ENCODE measurements around the gene ADRA2C. TPM values are rescaled to one million over a fixed set of nuclear protein-coding genes. Genes with fewer than 3 reads are reported as not detected.
A peak's percentile ranks its signal among the peaks of the same experiment; 100 is the strongest.

Gene ADRA2C
- polyA plus RNA-seq, 1 donor = 7.2 TPM

DNA sequence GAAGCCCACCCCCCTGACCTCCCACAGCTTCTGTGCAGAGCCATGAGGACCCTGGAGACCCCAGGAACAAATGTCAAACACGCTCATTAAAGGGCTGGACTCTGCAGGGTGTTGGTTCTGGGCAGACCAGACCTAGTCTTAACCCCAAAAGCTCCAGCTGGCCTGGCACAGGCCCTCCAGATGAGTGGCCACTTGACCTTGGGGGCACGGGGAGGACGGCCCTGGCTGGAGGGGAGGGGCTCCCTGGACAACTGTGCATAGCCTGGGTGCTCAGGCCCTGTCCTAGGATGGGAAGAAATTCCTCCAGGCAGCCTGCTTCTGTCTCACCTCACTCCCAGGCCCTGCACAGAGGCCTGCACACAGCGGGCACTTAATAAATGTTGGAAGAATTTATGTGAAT is 9.4 kb downstream of the ADRA2C start:
- no peak for DNase-seq

GRCh38 chr4:3776166-3777032 is 10.2 kb downstream of the ADRA2C start:
- no peak for DNase-seq

DNA sequence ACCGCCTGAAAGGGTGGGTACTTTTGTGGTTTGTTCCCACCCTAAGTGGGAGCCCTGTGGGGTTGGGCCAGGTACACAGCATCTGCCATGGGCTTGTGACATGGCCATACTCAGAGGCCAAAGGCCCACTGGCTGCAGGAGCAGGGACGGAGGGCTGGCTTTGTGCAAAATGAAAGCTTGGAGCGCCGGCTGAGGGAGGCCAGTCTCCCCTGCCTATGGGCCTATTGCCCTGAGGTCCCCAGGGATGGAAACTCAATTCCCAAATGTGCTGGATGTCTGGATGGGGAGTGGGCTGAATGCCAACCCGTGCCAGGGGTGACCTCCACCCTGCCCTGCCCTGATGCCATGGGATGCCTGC is 10.8 kb downstream of the ADRA2C start:
- no peak for DNase-seq

GRCh38 chr4:3777669-3778068 is 11.5 kb downstream of the ADRA2C start:
- no peak for DNase-seq

DNA sequence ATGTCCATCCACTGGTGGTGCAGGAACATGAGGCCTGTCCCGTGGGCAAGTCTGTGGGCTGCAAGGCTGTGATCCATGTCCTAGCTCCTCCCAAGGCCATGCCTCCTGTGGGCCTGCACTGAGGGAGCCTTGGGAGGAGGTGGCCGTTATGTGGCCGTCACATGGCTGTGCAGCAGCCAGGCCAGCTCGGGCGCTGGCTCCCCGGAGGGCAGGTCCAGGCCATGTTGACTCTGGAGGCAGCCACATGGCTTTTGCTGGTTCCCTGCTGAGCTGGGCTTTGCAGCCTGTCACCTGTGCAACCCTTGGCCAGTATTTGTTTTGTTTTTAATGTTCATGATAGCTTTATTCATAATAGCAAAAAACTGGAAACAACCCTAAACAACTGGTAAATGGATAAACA is 13.3 kb downstream of the ADRA2C start:
- DNase-seq = no peak

DNA sequence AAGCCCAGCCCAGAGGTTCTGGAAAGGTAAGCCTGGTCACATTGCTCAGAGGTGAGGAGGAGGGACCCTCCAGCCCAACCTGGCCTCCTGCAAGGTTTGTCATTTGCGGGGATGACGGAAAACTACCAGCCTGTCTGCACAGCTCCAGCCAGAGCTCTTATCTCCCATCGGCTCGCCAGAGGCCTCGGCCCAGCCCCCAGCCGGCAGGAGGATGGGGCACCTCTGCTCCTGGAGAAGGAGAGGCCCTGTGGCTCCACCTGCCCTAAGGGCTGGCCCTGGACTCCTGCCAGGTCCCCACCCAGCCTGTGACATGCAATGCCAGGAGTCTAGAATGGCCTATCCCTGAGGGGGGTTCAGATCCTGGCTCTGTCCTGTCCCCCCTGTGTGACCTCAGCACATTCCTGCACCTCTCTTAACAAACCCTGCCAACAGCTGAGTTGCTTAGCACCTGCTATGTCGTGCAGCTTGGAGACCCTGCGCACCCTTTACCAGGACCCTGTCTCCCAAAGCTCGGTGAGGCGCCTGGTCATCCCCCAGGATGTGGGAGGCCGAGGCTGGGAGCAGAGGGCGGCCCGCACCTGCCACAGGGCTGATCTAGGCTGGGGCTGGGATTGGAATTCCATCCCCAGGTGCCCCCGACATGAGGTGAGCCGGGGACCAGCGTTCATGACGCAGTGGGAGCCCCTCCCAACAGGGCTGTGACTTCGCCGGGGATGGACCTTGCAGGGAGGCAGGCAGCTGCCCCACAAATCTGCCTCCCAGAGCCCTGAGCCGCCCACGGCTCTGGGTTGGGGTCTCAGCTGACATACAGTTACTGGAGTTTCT is 14.4 kb downstream of the ADRA2C start:
- DNase-seq = no peak

DNA sequence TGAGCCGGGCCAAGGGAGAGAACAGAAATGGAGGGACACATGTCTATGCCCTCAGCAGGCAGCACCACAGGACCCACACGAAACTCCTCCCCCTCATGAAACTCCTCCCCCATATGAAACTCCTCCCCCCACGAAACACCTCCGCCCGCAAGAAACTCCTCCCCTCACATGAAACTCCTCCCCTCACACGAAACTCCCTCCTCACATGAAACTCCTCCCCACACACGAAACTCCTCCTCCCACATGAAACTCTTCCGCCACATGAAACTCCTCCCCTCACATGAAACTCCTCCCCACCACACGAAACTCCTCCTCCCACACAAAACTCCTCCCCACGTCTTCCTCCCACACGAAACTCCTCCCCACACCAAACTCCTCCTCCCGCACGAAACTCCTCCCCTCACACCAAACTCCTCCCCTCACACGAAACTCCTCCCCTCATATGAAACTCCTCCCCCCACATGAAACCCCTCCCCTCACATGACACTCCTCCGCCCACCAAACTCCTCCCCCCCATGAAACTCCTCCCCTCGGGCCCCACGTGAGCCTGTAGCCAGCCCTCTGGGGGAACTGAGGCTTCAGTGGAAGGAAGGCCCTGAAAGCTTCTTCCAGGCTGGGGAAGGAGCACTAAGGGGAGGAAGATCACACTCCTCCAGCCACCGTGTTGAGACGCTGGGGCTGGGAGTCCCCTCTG is 15.2 kb downstream of the ADRA2C start:
- no peak for DNase-seq

DNA sequence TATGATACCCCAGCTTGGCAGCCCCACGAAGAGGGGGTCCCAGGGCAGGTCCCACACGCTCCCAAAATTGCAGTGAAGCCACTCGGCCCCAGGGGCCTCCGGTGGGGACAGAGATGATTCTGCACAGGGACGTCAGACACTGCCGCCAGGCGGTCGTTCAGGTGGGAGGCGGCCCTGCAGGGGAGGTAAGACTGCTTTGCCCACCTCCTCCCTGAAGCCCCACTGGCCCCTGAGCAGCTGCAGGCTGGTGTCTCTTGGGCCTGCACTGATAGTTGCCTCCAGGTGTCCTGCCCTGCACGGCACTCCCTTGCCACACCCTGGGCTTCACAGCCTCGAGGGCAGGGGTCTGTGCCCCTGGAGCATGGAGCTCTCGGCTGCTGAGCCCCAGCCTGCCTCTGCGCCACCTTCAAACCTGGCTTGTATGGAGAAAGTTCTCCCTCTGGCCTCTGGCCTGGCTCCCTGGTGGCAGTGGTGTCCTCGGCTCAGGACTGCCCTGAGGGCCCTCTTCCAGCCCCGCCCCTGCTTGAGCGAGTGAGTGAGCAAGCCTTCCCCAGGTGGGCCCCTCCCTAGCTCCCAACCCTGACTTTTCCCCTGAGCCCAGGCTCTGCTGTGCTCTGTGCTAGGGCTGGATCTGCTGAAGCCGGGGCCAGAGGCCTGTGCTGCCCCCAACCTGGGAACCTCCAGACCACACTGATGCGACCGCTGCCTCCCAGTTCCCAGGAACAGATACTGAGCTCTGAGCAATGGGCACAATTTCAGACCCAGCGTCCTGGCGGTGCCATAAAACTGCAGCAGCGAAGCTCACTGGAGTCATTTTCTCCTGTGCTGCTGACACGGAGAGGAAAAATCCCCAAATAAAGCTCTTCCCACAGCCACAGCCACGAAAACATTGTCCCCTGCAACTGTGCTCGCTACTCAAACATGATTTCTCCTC is 16.1 kb downstream of the ADRA2C start:
- no peak for DNase-seq

DNA sequence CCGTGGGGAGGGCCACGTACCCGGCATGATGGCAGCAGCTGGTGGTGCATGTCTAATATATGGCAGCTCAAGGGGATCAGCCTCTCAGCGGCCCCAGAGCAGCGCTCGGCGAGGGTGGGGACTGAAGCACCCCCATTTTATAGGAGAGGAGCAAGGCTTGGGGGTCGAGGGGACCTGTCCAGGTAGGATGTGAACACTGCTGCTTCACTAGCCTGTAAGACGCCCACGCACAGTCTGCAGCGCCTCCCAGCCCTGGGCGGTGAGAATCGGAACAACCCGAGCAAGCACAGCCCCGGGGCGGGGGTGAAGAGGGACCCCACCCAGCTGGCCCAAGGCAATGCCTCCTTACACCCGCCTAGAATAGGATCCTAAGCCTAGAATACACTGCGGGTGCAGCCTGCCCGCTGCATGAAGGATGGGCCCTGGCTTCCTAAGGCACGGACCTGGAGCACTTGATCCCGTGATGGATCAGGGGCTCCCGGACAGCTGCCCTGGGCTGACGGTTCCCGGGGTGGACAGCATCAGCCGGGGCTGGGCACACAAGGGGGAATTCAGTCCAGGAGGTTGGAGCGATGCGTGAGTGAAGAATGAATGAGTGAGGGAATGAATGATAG is 17.6 kb downstream of the ADRA2C start:
- DNase-seq = no peak

DNA sequence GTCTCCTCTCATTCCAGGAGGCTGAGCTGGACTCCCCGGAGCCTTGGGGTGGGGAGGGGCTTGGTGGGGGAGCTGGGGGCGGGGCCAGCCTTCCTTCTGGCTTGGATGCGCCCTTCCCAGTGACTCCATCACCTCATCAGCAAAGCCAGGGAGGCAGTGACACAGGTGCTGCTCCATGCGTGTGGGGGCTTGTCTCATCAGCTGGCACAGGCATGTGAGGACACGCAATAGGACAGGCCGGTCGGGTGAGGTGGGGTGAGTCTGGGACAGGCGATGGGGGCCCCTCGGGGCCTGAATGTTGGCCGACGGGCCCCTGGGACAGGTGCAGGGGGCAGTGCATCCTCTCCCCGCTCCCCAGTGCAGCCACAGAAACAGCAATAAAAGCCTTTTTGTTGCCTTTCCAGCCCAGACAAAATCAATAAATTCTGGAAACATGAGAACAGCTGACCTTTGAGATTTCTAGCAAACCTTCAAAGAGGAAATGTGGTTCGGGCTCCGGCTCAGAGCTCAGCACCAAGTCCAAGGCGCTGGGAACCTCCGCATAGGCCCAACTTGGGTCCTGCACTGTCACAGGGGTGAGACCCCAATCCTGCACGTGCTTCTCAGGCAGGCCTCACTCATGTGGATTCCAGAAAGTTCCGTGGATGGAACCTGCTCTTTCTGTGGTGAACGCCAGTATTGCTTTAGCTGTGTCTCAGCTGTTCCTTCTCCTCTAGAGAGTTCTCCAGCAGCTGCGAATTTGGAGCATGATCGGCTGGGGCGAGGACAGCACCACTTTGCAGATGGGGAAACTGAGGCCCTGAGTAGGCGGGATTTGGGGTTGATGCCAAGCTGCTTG is 18.5 kb downstream of the ADRA2C start:
- DNase-seq = no peak

DNA sequence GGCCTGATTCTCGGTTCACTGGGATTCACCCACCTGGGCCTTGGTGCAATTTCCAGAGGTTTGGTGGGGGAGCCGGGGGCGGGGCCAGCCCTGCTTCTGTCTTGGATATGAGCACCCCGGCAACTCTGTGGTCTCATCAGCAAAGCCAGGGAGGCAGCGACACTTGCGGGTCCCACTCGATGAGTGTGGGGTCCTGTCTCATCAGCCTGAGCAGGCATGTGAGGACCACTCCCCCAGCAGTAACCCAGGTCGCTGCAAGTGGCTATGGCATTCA is 19.0 kb downstream of the ADRA2C start:
- no peak for DNase-seq

- DNase-seq = no peak
Observed at GRCh38 chr4:3786196-3786869, 20.1 kb downstream of the ADRA2C start.

- DNase-seq = no peak
Observed at GRCh38 chr4:3787489-3788365, 21.5 kb downstream of the ADRA2C start.

GRCh38 chr4:3788366-3788660 is 22.1 kb downstream of the ADRA2C start:
- no peak for DNase-seq

DNA sequence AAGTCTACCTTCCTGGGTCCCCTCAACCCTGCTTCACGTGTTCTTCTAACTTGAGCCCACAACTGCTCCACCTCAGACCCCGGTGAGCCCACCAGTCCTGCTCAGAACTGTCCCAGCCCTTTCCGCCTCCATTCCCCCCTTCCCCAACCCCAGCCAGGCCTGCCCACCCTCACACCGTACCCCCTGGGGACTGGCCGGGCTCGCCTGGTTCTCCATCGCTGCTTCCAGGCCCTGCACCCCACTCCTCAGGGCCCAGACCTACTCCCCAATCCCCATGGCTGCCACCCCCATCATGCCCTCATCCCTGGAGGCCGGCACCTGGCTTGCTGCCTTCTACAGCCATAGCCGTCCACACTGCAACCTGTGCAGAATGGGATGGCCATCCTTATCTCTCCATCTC is 23.4 kb downstream of the ADRA2C start:
- no peak for DNase-seq

- DNase-seq = no peak
Observed at GRCh38 chr4:3790006-3790561, 23.9 kb downstream of the ADRA2C start.

DNA sequence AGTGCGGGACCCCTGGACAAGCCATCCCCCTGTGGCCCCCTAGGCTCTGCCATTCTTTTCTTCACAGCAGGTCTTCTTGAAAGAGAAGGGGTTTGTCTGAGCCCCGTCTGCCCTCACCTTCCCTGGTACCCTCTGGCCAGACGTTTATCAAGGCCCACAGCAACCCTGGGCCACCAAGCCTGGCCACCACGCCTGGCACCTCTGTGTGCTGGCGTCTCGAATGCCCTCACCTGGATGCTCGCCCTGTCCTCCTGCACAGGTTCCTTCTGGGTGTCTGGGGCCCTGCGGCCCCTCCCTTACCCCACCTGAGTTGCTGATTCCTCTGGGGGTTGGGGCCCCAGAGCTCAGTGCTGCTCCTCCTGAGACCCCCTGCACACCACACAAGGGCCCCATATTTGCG is 25.1 kb downstream of the ADRA2C start:
- no peak for DNase-seq

GRCh38 chr4:3791910-3792542 is 25.8 kb downstream of the ADRA2C start:
- peak; percentile 74 for DNase-seq

Measured in left kidney (tissue), 2 donors.